Measurements from ENCODE around the gene HELB. TPM values are rescaled to one million over a fixed set of nuclear protein-coding genes. Genes with fewer than 3 reads are reported as not detected.

Gene HELB
- total RNA-seq, 1 donor from 2014 or later = 6.9 TPM

DNA sequence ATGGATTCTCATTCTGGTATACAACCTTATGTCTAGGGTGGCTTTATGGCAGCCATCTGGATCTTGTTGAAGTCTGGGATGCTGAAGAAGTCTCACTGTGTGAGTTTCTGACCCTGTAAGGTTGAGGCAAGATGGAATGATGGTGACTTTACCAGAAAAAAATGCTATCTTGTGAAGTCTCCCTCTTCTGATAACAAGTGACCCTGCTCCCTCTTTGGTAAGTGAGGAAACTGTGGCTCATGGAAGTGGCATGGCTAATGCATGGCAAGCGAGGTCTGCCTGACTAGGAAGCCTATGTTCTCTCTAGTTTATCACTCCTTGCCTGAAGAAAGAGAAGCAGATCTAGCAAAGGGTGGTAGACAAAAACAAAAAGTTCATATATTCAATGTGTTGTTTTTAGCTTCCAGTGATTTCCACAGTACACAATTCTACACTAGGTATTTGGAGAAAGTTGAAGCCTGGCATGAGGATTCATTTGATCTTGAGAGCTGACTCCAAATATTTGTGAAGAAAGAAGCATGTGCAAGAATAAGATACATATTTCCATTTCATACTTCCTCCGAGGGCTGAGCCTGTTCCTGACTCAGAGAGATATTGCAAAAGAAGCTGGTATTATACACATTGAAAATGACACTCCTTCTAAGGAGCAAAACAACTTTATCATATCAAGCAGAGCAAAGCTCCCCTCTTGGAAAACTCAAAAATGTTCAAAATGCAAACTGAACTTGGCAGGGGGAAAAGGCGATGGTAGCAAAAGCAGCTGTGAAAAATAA lies 63.6 kb downstream of the HELB start:
- no peak for DNase-seq

DNA sequence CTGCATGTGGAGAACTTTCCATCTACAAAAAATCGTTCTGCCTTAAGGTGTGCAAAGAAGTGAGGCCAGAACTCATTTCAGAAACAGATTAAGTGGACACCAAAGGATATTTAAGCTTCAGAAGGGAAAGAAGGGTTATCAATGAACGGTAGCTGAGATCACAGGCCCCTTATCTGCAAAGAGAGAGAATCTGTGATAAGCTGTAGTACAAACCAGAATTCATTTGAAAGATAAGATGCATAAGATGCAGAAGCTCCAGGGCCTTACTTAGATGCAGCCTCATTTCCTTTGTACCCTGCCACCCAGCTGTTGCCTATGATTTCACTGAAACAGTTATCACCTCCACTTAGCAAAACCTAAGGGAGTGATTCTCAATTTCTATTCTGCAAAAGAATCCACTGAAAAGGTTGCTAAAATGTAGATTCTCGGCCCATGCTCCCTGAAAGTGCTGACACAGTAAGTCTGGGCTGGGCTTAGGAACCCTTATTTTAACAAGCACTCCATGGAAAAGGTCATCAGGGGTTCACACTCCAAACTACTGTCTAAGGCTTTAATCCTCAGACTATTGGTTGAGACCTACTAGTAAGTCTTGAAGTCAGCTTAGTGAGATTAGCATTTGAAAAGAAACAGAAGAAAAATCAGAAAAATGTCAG lies 64.8 kb downstream of the HELB start:
- DNase-seq = no peak

DNA sequence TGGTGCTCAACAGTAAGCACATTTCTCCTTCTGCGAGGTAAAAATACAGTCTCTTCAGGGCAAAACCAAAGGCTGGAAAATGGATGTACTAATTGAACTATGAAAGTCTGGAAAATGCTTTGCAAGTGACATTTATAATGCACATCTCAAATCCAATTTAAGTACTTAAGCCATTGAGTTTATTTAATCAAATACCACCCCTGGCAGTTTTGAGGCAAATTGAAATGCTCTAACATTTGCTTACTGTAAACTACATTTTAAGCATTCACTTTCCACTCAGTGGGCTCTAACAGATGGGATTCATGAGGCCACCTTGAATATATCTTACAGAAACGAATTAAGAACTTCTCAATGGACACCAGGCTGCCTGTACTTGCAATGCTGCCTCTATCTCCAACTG lies 69.7 kb downstream of the HELB start:
- DNase-seq = no peak

DNA sequence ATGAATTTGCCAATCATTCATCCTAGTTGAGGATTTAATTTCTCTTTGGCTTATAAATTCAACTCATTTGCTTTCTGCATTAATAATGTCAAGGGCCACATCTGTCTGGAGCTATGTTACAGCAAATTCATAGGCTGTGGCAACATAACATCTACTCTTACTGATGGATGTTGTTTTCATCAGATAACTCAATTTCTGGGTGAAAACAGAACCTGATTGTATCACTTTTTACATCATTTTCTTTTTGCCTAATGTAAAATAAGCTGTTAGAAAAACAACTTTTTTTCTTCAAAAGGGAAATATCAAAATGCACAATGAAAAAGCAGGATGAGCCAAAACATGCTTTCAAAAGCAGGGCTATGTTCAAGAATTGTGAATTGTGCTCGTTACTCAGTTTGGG lies 73.3 kb downstream of the HELB start:
- DNase-seq = no peak

DNA sequence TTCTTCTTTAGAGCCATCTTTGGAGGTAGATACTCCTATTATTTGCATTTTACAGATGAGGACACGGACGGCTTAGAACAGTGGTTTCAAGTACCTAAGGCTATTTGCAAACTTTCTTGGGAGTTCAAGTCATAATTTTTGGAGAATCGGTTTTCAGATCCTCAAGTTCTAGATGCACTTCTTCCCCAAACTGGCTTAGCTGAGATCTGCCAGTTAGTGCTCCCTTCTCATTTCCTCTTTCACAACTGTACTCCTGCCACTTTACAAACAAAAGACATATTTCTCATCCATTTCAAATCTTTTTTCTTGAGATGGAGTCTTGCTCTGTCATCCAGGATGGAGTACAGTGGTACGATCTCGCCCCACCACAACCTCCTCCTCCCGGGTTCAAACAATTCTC lies 77.3 kb downstream of the HELB start:
- DNase-seq = no peak

DNA sequence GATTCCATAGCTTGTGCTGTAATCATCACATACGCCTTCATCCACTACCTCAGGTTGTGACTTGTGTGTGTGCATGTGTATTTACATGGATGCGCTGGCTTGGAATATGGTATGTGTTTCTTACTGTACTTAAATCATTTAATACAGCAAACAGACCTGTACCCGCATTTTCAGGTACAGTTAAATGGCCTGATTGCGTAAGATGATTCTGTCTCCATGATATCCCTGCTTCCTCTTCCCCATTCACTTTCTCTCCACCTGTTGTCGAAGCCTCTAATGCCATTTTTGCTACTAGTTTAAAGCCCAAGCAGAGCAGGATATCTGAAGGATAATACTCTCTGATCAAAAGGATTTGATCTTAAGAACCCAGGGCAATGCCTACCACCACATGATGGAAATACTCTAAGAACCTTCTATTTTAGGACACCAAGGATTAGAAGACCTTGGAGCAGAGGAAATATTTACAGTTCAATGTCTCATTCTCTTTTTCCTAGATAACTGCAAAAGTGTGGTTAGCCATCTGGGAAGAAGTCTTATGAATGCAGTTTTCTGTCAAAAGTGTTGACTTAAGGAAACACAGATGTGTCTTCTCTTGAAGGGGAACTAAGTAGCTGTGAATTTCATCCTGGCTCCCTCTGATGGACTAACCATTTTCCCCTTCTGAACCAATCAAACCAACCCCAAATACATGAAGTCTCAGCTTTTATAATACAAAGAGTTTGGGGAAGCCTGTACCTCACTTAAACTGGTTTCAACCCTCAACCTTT lies 78.7 kb downstream of the HELB start:
- DNase-seq = no peak

DNA sequence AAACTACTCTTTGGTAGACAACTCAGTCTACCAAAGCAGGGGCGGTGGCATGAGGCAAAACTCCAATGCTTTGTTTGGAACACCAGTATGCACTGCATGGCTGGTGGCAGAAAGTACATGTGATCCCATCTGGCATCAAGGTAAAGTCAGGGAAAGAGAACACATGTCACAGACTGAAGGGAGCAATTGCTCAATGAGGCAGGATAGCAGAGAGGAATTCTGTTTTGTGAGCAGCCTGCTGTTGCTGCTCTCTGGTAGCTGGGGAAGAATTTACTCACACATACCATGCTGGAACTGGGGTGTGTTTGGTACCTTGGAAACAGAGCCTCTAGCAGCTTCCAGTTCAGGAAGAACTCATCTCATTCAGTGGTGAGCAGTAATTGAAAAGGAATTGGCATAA lies 84.8 kb downstream of the HELB start:
- DNase-seq = no peak

Other genes with a start within 250 kb of the HELB start
- gene LLPH, start 171.7 kb upstream of the HELB start, total RNA-seq = 10.7 TPM
- gene TMBIM4, start 132.5 kb upstream of the HELB start, total RNA-seq = 107 TPM
- 13.4 TPM for gene IRAK3, start 113.3 kb upstream of the HELB start, total RNA-seq

All from tongue (tissue), 2 donors.